Right lung (tissue), 5 donors: ENCODE measurements around the gene TAPBP. TPM values are rescaled to one million over a fixed set of nuclear protein-coding genes. Genes with fewer than 3 reads are reported as not detected.

Experiments
- DNase-seq, 2 donors: peaks; one replicate each; pipeline ENCODE4 v3.0.0-alpha.2; 2013
- polyA plus RNA-seq, 5 donors: library from polyadenylated mRNA; unstranded; fragments of 120-200 nt; gene quantifications; one replicate each; pipeline versions ENCODE4 v1.2.1 to v1.2.3, GENCODE V29; 2013; ENCODE audit warnings: inconsistent platforms in 1 of 5, low replicate concordance in 1 of 5; ENCODE audit not compliant: insufficient read length in 5 of 5, insufficient read depth in 1 of 5

The TAPBP gene
- polyA plus RNA-seq, 5 donors, result 34.2 to 59.4 (median 43.6) TPM

- DNase-seq, result no peak
Observed at GRCh38 chr6:33321227-33321626, 7.3 kb upstream of the TAPBP start.

- DNase-seq, result no peak
Observed at GRCh38 chr6:33320315-33321181, 6.7 kb upstream of the TAPBP start.

- no peak for DNase-seq
Observed at GRCh38 chr6:33319939-33320314, 6.0 kb upstream of the TAPBP start.

- DNase-seq, result no peak
Observed at GRCh38 chr6:33318426-33319073, 4.7 kb upstream of the TAPBP start.

GRCh38 chr6:33317669-33318425, 4.0 kb upstream of the TAPBP start, which contains the start of gene ZBTB22:
Gene ZBTB22 (minus strand): TSS chr6:33317744. CDS start chr6:33316916, 828 bp downstream.
- DNase-seq, result peak; percentile 97 to 98

GRCh38 chr6:33317419-33317668, 3.5 kb upstream of the TAPBP start:
- DNase-seq, result no peak

GRCh38 chr6:33316603-33317418, 2.9 kb upstream of the TAPBP start:
- DNase-seq, result no peak

- DNase-seq, result no peak
Observed at GRCh38 chr6:33315793-33316602, 2.1 kb upstream of the TAPBP start.

GRCh38 chr6:33314943-33315792, 1.3 kb upstream of the TAPBP start:
- DNase-seq, result no peak

GRCh38 chr6:33314515-33314942, 651 bp upstream of the TAPBP start:
- DNase-seq, result peak; percentile 65 to 74

- DNase-seq, result no peak
Observed at GRCh38 chr6:33313105-33313708, 671 bp downstream of the TAPBP start.

GRCh38 chr6:33312361-33313104, 1.3 kb downstream of the TAPBP start:
- peak in 1 of 2 donors; percentile 45 for DNase-seq

- DNase-seq, result no peak
Observed at GRCh38 chr6:33306356-33306755, 7.5 kb downstream of the TAPBP start.

- no peak for DNase-seq
Observed at GRCh38 chr6:33305052-33305451, 8.8 kb downstream of the TAPBP start.

- DNase-seq, result no peak
Observed at GRCh38 chr6:33304216-33304615, 9.7 kb downstream of the TAPBP start.

- no peak for DNase-seq
Observed at GRCh38 chr6:33301877-33302276, 12.0 kb downstream of the TAPBP start.

- DNase-seq, result peak; percentile 88 to 89
Observed at GRCh38 chr6:33299237-33299944, 14.5 kb downstream of the TAPBP start.

GRCh38 chr6:33298773-33299236, 15.1 kb downstream of the TAPBP start, which contains the start of gene RGL2:
Gene RGL2 (minus strand): TSS chr6:33298942. CDS start chr6:33298610, 332 bp downstream.
- DNase-seq, result peak; percentile 78 to 79
